Suprapubic skin (tissue), 4 donors: Measurements from ENCODE around the gene SGMS2. TPM values are rescaled to one million over a fixed set of nuclear protein-coding genes. Genes with fewer than 3 reads are reported as not detected.

Experiments
- DNase-seq, 2 donors: peaks; one replicate each; pipeline ENCODE4 v3.0.0-alpha.2; 2019; ENCODE audit warnings: low spot score in 2 of 2
- H3K27ac ChIP-seq: fragments of 200-600 bp; sonication (generic); one replicate; pipeline ENCODE4 v1.5.1; 2019
- H3K27me3 ChIP-seq: fragments of 200-600 bp; sonication (generic); one replicate; pipeline ENCODE4 v1.5.1; 2019
- H3K36me3 ChIP-seq: fragments of 200-600 bp; sonication (generic); one replicate; pipeline ENCODE4 v1.5.1; 2019
- H3K4me1 ChIP-seq: fragments of 200-600 bp; sonication (generic); one replicate; pipeline ENCODE4 v1.5.1; 2019
- H3K4me3 ChIP-seq: fragments of 200-600 bp; sonication (generic); one replicate; pipeline ENCODE4 v1.5.1; 2019; ENCODE audit warnings: mild to moderate bottlenecking
- H3K9me3 ChIP-seq: fragments of 200-600 bp; sonication (generic); one replicate; pipeline ENCODE4 v1.5.1; 2019
- EP300 ChIP-seq: sonication (generic); formaldehyde crosslinking; IDR thresholded peaks from one replicate; pipeline ENCODE4 v1.6.1; 2017; ENCODE audit warnings: antibody characterized with exemption
- POLR2A ChIP-seq, 2 donors: fragments of 450-650 bp; IDR thresholded peaks; one replicate each; pipeline ENCODE4 v1.6.1; 2017; ENCODE audit warnings: antibody characterized with exemption in 2 of 2, mild to moderate bottlenecking in 2 of 2, moderate library complexity in 2 of 2
- POLR2AphosphoS5 ChIP-seq, 3 donors: sonication (generic); formaldehyde crosslinking; IDR thresholded peaks; one replicate each; pipeline ENCODE4 v1.6.1; 2017; ENCODE audit warnings: antibody characterized with exemption in 3 of 3
- whole genome bisulfite sequencing: methylation state at CpG from one replicate; pipeline ENCODE4 v1.1.5; 2018; 5-methylcytosine and 5-hydroxymethylcytosine counted together
- total RNA-seq, 4 donors: library from RNA; depleted of rRNA; stranded (reverse); fragments of >200 nt; gene quantifications; one replicate each; pipeline ENCODE4 v1.1.0, GENCODE V29; 2016
- TF ChIP-seq, protein P1 (sequence below), 2 donors: fragments of 200-600 bp in 1 of 2; fragments of 450-650 bp in 1 of 2; sonication (generic) in 1 of 2; IDR thresholded peaks; one replicate each; pipeline ENCODE4 v1.5.1; 2016 to 2019; ENCODE audit warnings: antibody characterized with exemption in 2 of 2, mild to moderate bottlenecking in 1 of 2, moderate library complexity in 1 of 2

SGMS2 gene
- total RNA-seq, 4 donors from 2014 or later: 18.3 to 100 (median 66.6) TPM

DNA sequence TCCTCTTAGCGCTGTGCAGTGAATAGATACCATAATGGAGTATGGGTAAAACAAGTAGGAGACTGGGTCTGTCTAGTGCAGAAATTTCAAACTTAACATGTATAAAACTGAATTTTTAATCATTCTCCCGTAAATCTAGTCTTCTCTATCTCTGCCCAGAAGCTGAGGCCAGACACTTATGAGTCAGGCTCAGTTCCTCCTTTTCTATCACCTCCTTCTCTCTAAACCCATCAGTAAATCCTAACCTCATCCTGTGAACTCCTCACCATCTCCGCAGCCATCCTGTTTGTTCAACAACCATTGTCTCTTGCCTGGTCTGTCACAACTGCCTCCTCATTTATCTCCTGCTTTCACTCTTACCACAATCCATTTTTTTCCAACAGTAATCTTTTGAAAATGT is 19.8 kb upstream of the SGMS2 start:
- Histone ChIP-seq H3K27me3 (no peaks in the 10 kb centered on the region), H3K36me3 (no peaks in the 10 kb centered on the region), H3K9me3 (no peaks in the 10 kb centered on the region), H3K4me3 (no peak overlapping the region), H3K4me1 (no peaks in the 10 kb centered on the region), H3K27ac (no peak overlapping the region)
- TF ChIP-seq POLR2AphosphoS5 (IDR thresholded peaks at IDR 0.05): no peak
- TF ChIP-seq, protein P1, sequence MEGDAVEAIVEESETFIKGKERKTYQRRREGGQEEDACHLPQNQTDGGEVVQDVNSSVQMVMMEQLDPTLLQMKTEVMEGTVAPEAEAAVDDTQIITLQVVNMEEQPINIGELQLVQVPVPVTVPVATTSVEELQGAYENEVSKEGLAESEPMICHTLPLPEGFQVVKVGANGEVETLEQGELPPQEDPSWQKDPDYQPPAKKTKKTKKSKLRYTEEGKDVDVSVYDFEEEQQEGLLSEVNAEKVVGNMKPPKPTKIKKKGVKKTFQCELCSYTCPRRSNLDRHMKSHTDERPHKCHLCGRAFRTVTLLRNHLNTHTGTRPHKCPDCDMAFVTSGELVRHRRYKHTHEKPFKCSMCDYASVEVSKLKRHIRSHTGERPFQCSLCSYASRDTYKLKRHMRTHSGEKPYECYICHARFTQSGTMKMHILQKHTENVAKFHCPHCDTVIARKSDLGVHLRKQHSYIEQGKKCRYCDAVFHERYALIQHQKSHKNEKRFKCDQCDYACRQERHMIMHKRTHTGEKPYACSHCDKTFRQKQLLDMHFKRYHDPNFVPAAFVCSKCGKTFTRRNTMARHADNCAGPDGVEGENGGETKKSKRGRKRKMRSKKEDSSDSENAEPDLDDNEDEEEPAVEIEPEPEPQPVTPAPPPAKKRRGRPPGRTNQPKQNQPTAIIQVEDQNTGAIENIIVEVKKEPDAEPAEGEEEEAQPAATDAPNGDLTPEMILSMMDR (IDR thresholded peaks at IDR 0.05): no peak
- no peak for TF ChIP-seq EP300
- TF ChIP-seq POLR2A (IDR thresholded peaks at IDR 0.05): no peak
- DNase-seq: no peak
- WGBS: 76% methylated on average over 3 of the region's 3 CpGs

GRCh38 chr4:107806196-107806595 is 18.5 kb upstream of the SGMS2 start:
- TF ChIP-seq EP300 (no peak), POLR2AphosphoS5 (IDR thresholded peaks at IDR 0.05) (no peak), POLR2A (IDR thresholded peaks at IDR 0.05) (no peak)
- TF ChIP-seq, protein P1 (IDR thresholded peaks at IDR 0.05): no peak
- WGBS: 30% methylated on average over 2 of the region's 2 CpGs
- H3K36me3 ChIP-seq: no peaks in the 10 kb centered on the region

GRCh38 chr4:107808572-107808971 is 16.2 kb upstream of the SGMS2 start:
- Histone ChIP-seq H3K4me1 (no peaks in the 10 kb centered on the region), H3K27ac (no peak overlapping the region), H3K4me3 (no peak overlapping the region), H3K9me3 (no peaks in the 10 kb centered on the region), H3K27me3 (no peaks in the 10 kb centered on the region), H3K36me3 (no peaks in the 10 kb centered on the region)
- 93% methylated on average over 4 of the region's 4 CpGs for WGBS
- TF ChIP-seq, protein P1 (IDR thresholded peaks at IDR 0.05): no peak
- TF ChIP-seq POLR2A (IDR thresholded peaks at IDR 0.05): no peak
- no peak for TF ChIP-seq POLR2AphosphoS5 (IDR thresholded peaks at IDR 0.05)
- no peak for TF ChIP-seq EP300
- no peak for DNase-seq

More at GRCh38 chr4:107806196-107806595, 18.5 kb upstream of the SGMS2 start:
- Histone ChIP-seq H3K9me3 (no peaks in the 10 kb centered on the region), H3K27me3 (no peaks in the 10 kb centered on the region), H3K27ac (no peak overlapping the region), H3K4me1 (no peaks in the 10 kb centered on the region), H3K4me3 (no peak overlapping the region)
- DNase-seq: no peak

- no peak for DNase-seq
- Histone ChIP-seq H3K9me3 (no peaks in the 10 kb centered on the region), H3K27ac (no peak overlapping the region), H3K4me1 (no peaks in the 10 kb centered on the region), H3K4me3 (no peak overlapping the region), H3K36me3 (no peaks in the 10 kb centered on the region), H3K27me3 (no peaks in the 10 kb centered on the region)
- TF ChIP-seq POLR2A (IDR thresholded peaks at IDR 0.05) (no peak), EP300 (no peak), POLR2AphosphoS5 (IDR thresholded peaks at IDR 0.05) (no peak)
- TF ChIP-seq, protein P1 (IDR thresholded peaks at IDR 0.05): no peak
- WGBS: 93% methylated on average over 4 of the region's 4 CpGs
These were observed 15.5 kb upstream of the SGMS2 start for GRCh38 chr4:107809210-107809609.

- H3K4me3 ChIP-seq: no peak overlapping the region
- H3K36me3 ChIP-seq: no peaks in the 10 kb centered on the region
- no peaks in the 10 kb centered on the region for H3K27me3 ChIP-seq
- no peak overlapping the region for H3K27ac ChIP-seq
- no peak for TF ChIP-seq EP300
- no peak for TF ChIP-seq POLR2AphosphoS5 (IDR thresholded peaks at IDR 0.05)
- TF ChIP-seq, protein P1 (IDR thresholded peaks at IDR 0.05): no peak
- no peak for TF ChIP-seq POLR2A (IDR thresholded peaks at IDR 0.05)
- WGBS: 67% methylated on average over 1 of the region's 1 CpG
- DNase-seq: no peak
- H3K9me3 ChIP-seq: no peaks in the 10 kb centered on the region
- H3K4me1 ChIP-seq: no peaks in the 10 kb centered on the region
These were observed 10.0 kb upstream of the SGMS2 start for GRCh38 chr4:107814758-107815157.
